COLO829 (cell line): ENCODE measurements around the gene CFAP43.
"Not testable (repeated sequence)": the region's sequence is repeated elsewhere in the genome, so short reads cannot be mapped to it uniquely, and the experiment has no call there.

Source experiments
- DNase-seq: peaks from one replicate; pipeline ENCODE4 v3.0.0; 2012; ENCODE audit warnings: low spot score

The CFAP43 gene

GRCh38 chr10:104230490-104230889 is 1.7 kb downstream of the CFAP43 start:
- no peak for DNase-seq

GRCh38 chr10:104223304-104223703 is 8.9 kb downstream of the CFAP43 start:
- DNase-seq: no peak

- no peak for DNase-seq
Observed at GRCh38 chr10:104220522-104220921, 11.6 kb downstream of the CFAP43 start.

- DNase-seq: no peak
Observed at GRCh38 chr10:104218751-104219150, 13.4 kb downstream of the CFAP43 start.

GRCh38 chr10:104216631-104217030 is 15.5 kb downstream of the CFAP43 start:
- DNase-seq: no peak

GRCh38 chr10:104209575-104210198 is 22.5 kb downstream of the CFAP43 start:
- DNase-seq: peak; percentile 27

- no peak for DNase-seq
Observed at GRCh38 chr10:104208730-104209129, 23.4 kb downstream of the CFAP43 start.

GRCh38 chr10:104202231-104202630 is 29.9 kb downstream of the CFAP43 start:
- no peak for DNase-seq

GRCh38 chr10:104201636-104202035 is 30.5 kb downstream of the CFAP43 start:
- DNase-seq: no peak

GRCh38 chr10:104199567-104199966 is 32.6 kb downstream of the CFAP43 start:
- no peak for DNase-seq

- DNase-seq: no peak
Observed at GRCh38 chr10:104197364-104197763, 34.8 kb downstream of the CFAP43 start.

GRCh38 chr10:104195706-104196105 is 36.5 kb downstream of the CFAP43 start:
- DNase-seq: no peak

- no peak for DNase-seq
Observed at GRCh38 chr10:104193787-104194186, 38.4 kb downstream of the CFAP43 start.

GRCh38 chr10:104190695-104191094 is 41.5 kb downstream of the CFAP43 start:
- no peak for DNase-seq

- DNase-seq: no peak
Observed at GRCh38 chr10:104183682-104184081, 48.5 kb downstream of the CFAP43 start.

- not testable (repeated sequence) for DNase-seq
Observed at GRCh38 chr10:104174136-104174535, 58.0 kb downstream of the CFAP43 start.

- no peak for DNase-seq
Observed at GRCh38 chr10:104170610-104171254, 61.4 kb downstream of the CFAP43 start.

- no peak for DNase-seq
Observed at GRCh38 chr10:104155591-104155990, 76.6 kb downstream of the CFAP43 start.

GRCh38 chr10:104151737-104152136 is 80.4 kb downstream of the CFAP43 start:
- DNase-seq: no peak

- no peak for DNase-seq
Observed at GRCh38 chr10:104150139-104150538, 82.0 kb downstream of the CFAP43 start.

- DNase-seq: no peak
Observed at GRCh38 chr10:104146882-104147281, 85.3 kb downstream of the CFAP43 start.

GRCh38 chr10:104144931-104145330 is 87.2 kb downstream of the CFAP43 start:
- DNase-seq: no peak

GRCh38 chr10:104143829-104144228 is 88.3 kb downstream of the CFAP43 start:
- no peak for DNase-seq

GRCh38 chr10:104142081-104142480 is 90.1 kb downstream of the CFAP43 start:
- no peak for DNase-seq
